ENCODE measurements around the gene ADCY5. TPM values are rescaled to one million over a fixed set of nuclear protein-coding genes. Genes with fewer than 3 reads are reported as not detected.

The ADCY5 gene
- total RNA-seq, 6 experiments from 2014 or later, result 0.09 to 0.95 (median 0.19) TPM

DNA sequence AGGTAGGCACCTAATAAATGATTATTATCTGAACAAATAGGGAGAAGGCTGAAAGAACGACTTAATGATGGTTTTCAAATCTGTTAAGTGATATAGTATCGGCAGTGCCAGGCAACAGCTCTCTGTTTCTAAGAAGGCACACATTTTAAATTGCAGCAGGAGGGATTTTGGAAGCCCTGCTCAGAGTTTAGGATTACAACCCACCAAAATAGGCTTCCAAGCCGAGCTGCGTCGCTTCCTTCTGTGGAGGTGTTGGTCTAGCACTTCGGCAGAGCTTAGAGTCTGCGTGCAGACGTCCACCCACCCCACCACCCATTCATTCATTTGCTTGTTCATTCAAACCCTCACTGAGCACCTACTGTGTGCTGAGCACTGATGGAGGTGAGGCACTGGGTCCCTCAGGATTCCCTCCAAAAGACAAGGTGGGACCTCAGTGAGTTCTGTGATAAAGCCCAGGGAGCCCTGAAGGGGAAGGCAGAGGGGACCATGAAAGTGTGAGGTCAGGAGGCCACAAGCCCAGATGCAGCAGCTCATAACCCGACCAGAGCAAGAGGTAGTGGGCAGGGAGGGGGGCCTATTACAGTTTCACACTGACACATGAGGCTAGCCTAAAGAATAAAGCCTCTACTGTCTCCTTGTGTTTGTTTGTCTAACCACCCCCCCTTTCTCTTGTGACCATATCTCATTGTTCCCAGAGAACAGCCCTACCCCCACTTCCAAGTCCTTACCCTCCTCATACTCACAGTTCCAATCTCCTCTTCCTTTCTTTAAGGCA, 8.9 kb downstream of the ADCY5 start:
- H3K27ac Mint-ChIP-seq, result no peak overlapping the region
- no peak for TF ChIP-seq CTCF (IDR thresholded peaks at IDR 0.05)
- H3K4me3 Mint-ChIP-seq, result no peak overlapping the region
- H3K4me1 Mint-ChIP-seq (ENCODE audit: low read depth), result no peaks in the 10 kb centered on the region
- peaks cover 48% of the 10 kb centered on the region for H3K27me3 Mint-ChIP-seq (ENCODE audit: insufficient read depth)
- no peak for DNase-seq
- no peaks in the 10 kb centered on the region for H3K36me3 Mint-ChIP-seq (ENCODE audit: low read depth)
- no peaks in the 10 kb centered on the region for H3K9me3 Mint-ChIP-seq

GRCh38 chr3:123432832-123433523, 15.9 kb downstream of the ADCY5 start:
- Mint-ChIP-seq H3K27ac (no peak overlapping the region), H3K4me1 (ENCODE audit: low read depth) (no peaks in the 10 kb centered on the region), H3K4me3 (no peak overlapping the region), H3K36me3 (ENCODE audit: low read depth) (no peaks in the 10 kb centered on the region), H3K9me3 (no peaks in the 10 kb centered on the region), H3K27me3 (ENCODE audit: insufficient read depth) (peaks cover 44% of the 10 kb centered on the region)
- no peak for DNase-seq
- no peak for TF ChIP-seq CTCF (IDR thresholded peaks at IDR 0.05)

DNA sequence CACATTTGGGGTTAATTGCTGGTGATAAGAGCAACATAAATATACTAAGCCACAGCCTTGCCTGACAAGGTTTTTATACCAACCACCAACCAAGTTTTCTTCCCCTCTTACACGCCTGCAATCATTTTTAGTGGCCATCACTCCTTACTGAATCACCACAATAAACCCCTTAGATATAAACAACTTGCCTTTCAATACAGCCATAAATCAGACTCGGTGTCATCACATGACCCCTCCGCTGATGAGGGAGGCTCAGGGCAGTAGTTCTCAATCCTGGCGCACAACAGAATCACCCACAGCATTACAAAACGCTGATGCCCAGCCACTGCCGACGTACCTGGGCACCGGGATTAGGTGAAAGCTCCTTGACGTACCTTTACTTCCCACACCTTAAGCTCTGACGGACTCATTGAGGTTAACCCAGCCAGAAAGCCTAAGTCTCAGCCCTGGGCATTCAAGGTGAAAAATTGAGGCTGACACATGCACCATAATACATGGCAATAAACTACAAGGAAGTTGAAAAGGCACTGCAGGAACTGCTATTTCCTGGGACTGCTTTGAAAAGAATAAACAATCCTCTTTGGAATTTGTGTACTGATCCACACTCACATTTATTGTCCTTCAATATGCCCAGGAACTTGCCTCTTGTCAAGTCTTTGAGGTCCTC, 17.1 kb downstream of the ADCY5 start:
- Mint-ChIP-seq H3K4me3 (no peak overlapping the region), H3K27me3 (ENCODE audit: insufficient read depth) (peaks cover 45% of the 10 kb centered on the region), H3K27ac (no peak overlapping the region), H3K4me1 (ENCODE audit: low read depth) (no peaks in the 10 kb centered on the region), H3K36me3 (ENCODE audit: low read depth) (no peaks in the 10 kb centered on the region), H3K9me3 (no peaks in the 10 kb centered on the region)
- DNase-seq, result no peak
- no peak for TF ChIP-seq CTCF (IDR thresholded peaks at IDR 0.05)

DNA sequence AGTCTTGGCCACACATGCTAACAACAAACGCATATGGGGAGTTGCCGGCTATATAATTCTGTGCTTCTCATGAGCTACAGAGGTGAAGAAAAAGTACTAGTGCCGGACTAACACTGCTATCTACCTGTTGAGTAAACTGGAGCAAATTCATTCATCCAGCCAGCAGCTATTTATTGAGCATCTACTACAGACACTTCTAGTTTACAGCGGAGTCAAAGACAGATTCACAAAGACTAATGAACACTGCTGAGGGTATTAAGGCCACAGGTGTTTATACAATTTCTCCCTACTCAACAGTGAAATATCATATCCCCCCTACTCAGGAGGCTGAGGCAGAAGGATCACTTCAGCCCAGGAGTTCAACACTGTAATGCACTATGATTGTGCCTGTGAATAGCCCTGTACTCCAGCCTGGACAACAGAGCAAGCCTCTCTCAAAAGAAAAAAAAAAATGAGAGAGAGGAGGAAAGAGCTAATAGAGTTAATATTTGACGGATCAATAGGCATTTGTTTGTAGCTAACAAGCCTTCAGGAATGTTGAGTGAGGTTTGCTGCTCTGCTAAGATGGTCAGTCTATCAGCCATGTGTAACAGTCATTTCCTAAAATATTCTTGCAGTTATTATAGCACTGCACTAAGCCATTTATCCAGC, 17.8 kb downstream of the ADCY5 start:
- no peaks in the 10 kb centered on the region for H3K9me3 Mint-ChIP-seq
- H3K4me1 Mint-ChIP-seq (ENCODE audit: low read depth), result no peaks in the 10 kb centered on the region
- no peak overlapping the region for H3K4me3 Mint-ChIP-seq
- H3K36me3 Mint-ChIP-seq (ENCODE audit: low read depth), result no peaks in the 10 kb centered on the region
- no peak overlapping the region for H3K27ac Mint-ChIP-seq
- H3K27me3 Mint-ChIP-seq (ENCODE audit: insufficient read depth), result peaks cover 48% of the 10 kb centered on the region
- no peak for DNase-seq
- no peak for TF ChIP-seq CTCF (IDR thresholded peaks at IDR 0.05)

- no peaks in the 10 kb centered on the region for H3K9me3 Mint-ChIP-seq
- no peak overlapping the region for H3K27ac Mint-ChIP-seq
- no peak overlapping the region for H3K4me3 Mint-ChIP-seq
- H3K36me3 Mint-ChIP-seq (ENCODE audit: low read depth), result no peaks in the 10 kb centered on the region
- no peaks in the 10 kb centered on the region for H3K4me1 Mint-ChIP-seq (ENCODE audit: low read depth)
- TF ChIP-seq CTCF (IDR thresholded peaks at IDR 0.05), result no peak
- peaks cover 53% of the 10 kb centered on the region for H3K27me3 Mint-ChIP-seq (ENCODE audit: insufficient read depth)
- DNase-seq, result no peak
These were observed 18.6 kb downstream of the ADCY5 start for GRCh38 chr3:123430266-123430665.

Measured in HFFc6 (cell line).